AG04450 (cell line): ENCODE results near the gene FAT2. TPM values are rescaled to one million over a fixed set of nuclear protein-coding genes. Genes with fewer than 3 reads are reported as not detected.

Experiments used
- CTCF ChIA-PET: fragments of 300-600, 350-600 bp; formaldehyde crosslinking; extraction: SDS; loops from one replicate; lab custom pipeline; 2022; ENCODE audit warnings: antibody characterized with exemption, inconsistent platforms; lab: Charles Lee
- POLR2A ChIA-PET: fragments of 350-600 bp; formaldehyde crosslinking; extraction: SDS; loops from one replicate; lab custom pipeline; 2021; ENCODE audit warnings: antibody characterized with exemption, inconsistent platforms; lab: Yijun Ruan, JAX
- DNase-seq: peaks from one replicate; pipeline ENCODE4 v3.0.0-alpha.2; 2011; ENCODE audit warnings: low read depth, low spot score
- H3K27ac ChIP-seq: one replicate; pipeline ENCODE4 v1.5.1; 2012; ENCODE audit warnings: low read depth, low read length, control low read depth
- H3K27me3 ChIP-seq: one replicate; pipeline ENCODE4 v1.6.0; 2012; ENCODE audit warnings: low read length; ENCODE audit not compliant: control insufficient read depth, insufficient read depth
- H3K4me3 ChIP-seq: 2 replicates; pipeline ENCODE4 v1.5.1; 2011; ENCODE audit warnings: mild to moderate bottlenecking, low read depth, low read length, control low read depth
- H3K9me3 ChIP-seq: 2 replicates; pipeline ENCODE4 v1.5.1; 2012; ENCODE audit warnings: low read length; ENCODE audit not compliant: control insufficient read depth, insufficient read depth
- polyA plus RNA-seq: library from polyadenylated mRNA; depleted of rRNA; stranded (reverse); fragments of >200 nt; gene quantifications from 2 replicates; pipeline ENCODE4 v1.2.3, GENCODE V29; 2011
- TF ChIP-seq, protein P1 (sequence below): IDR thresholded peaks from 2 replicates; pipeline ENCODE4 v1.5.1; 2011; ENCODE audit warnings: low read depth, low read length, control low read depth, inconsistent platforms

The FAT2 gene
- polyA plus RNA-seq, 1 experiment = 0.01 TPM

DNA sequence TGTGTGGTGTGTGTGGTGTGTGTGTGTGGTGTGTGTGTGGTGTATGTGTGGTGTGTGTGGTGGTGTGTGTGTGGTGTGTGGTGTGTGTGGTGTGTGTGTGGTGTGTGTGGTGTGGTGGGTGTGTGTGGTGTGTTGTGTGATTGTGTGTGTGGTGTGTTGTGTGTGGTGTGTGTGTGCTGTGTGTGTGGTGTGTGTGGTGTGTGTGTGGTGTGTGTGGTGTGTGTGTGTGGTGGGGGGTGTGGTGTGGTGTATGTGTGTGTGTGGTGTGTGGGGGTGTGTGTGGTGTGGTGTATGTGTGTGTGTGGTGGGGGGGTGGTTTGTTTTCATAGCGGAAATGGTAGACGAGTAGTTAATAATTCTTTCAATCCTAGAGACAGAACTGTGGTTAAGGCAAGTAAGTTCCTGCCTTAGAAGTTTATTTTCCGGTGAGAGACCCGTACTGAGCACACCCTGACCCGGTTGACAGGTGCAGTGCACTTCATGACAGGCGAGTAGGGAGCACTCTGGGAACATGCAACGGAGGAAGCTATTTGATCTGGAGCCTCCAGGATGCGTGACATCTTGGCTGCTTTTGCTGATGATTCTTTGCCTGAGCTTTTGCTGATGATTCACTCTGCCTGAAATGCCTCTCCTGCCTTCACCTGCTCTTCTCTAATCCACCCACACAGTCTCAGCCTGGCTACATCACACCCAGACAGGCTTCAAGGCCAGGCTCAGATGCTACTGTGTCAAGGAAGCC is 21.7 kb upstream of the FAT2 start:
- no peak for DNase-seq
- H3K9me3 ChIP-seq = no peaks in the 10 kb centered on the region
- ChIA-PET CTCF (no interaction called here), POLR2A (no interaction called here)
- no peak overlapping the region for H3K27ac ChIP-seq
- TF ChIP-seq, protein P1, sequence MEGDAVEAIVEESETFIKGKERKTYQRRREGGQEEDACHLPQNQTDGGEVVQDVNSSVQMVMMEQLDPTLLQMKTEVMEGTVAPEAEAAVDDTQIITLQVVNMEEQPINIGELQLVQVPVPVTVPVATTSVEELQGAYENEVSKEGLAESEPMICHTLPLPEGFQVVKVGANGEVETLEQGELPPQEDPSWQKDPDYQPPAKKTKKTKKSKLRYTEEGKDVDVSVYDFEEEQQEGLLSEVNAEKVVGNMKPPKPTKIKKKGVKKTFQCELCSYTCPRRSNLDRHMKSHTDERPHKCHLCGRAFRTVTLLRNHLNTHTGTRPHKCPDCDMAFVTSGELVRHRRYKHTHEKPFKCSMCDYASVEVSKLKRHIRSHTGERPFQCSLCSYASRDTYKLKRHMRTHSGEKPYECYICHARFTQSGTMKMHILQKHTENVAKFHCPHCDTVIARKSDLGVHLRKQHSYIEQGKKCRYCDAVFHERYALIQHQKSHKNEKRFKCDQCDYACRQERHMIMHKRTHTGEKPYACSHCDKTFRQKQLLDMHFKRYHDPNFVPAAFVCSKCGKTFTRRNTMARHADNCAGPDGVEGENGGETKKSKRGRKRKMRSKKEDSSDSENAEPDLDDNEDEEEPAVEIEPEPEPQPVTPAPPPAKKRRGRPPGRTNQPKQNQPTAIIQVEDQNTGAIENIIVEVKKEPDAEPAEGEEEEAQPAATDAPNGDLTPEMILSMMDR = no peak
- peaks cover 6% of the 10 kb centered on the region for H3K27me3 ChIP-seq
- no peak overlapping the region for H3K4me3 ChIP-seq

DNA sequence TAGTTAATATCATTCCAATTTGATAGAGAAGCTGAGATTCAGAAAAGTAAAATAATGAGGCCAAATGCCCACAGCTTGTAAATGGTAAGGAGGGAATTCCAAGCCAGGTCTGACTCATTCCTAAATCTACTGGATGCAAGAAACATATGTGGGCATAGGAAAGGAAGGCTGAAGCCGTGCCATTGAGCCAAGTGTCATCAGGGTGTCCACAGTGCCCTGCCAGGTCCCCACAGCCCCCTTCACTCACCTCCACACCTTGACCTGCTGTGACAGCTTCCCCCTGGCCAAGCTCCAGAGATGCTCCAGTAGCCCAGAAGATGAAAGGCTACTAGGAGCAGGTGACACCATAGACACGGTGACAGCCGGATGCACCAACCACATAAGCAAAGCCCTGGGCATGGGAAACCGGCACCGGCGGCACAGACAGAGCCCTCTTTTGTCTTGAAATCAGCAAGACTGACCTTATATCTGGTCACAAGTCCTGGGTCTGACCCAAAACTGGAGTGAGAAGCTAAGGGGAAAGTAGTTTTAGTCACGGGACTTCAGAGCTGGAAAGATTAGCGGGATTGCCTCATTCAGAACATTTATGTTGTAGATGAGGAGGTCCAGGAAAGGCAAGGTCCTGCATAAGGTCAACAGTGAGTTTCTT is 20.1 kb upstream of the FAT2 start:
- Histone ChIP-seq H3K9me3 (no peaks in the 10 kb centered on the region), H3K4me3 (no peak overlapping the region), H3K27me3 (peaks cover 3% of the 10 kb centered on the region), H3K27ac (no peak overlapping the region)
- DNase-seq = no peak
- TF ChIP-seq, protein P1 = no peak
- ChIA-PET POLR2A (no interaction called here), CTCF (interaction anchor here (1.0 kb wide), 1 partner anchor 165 kb away, joined by 4 read pairs; no protein-coding TSS in a partner anchor)

DNA sequence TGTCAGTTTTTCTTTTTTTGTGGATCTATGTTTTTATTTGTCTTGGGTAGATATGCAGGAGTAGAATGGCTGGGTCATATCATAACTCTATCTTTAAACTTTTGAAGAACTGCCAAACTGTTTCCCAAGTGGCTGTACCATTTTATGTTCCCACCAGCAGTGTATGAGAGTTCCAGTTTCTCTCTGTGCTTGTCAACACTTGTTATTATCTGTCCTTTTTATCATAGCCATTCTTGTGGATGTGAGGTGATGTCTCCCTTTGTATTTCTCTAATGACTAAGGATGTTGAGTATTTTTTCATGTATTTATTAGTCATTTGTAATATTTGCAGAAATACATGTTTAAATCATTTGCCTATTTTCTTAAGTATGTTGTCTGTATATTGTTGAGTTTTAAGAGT is 17.4 kb upstream of the FAT2 start:
- DNase-seq = no peak
- ChIA-PET CTCF (no interaction called here), POLR2A (no interaction called here)
- TF ChIP-seq, protein P1 = no peak
- H3K4me3 ChIP-seq = no peak overlapping the region
- no peaks in the 10 kb centered on the region for H3K9me3 ChIP-seq
- H3K27ac ChIP-seq = no peak overlapping the region
- peaks cover 6% of the 10 kb centered on the region for H3K27me3 ChIP-seq

DNA sequence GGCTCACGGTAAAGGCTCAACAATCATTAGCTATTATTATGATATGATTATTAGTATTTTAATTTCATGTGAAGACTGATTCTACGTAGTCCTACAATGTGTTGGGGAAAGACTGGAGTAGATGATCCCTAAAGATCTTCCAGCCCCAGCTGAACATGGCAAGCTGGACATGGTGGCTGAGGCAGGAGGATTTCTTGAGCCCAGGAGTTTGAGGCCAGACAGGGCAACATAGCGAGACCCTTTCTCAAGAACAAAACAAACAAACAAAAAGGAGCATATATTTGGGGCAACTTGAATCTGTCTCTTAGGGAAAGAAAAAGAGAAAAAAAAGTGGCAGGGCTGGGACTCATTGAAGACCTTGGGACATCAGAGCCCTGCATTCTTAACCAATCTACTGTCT is 16.2 kb upstream of the FAT2 start:
- Histone ChIP-seq H3K27me3 (peaks cover 6% of the 10 kb centered on the region), H3K4me3 (no peak overlapping the region), H3K27ac (no peak overlapping the region), H3K9me3 (no peaks in the 10 kb centered on the region)
- CTCF ChIA-PET = interaction anchor here (1.0 kb wide), 2 partner anchors 112 to 133 kb away, joined by 3 read pairs; no protein-coding TSS in a partner anchor
- TF ChIP-seq, protein P1 = no peak
- DNase-seq = no peak
- POLR2A ChIA-PET = interaction anchor here (0.6 kb wide), 1 partner anchor 74 kb away, joined by 3 read pairs; no protein-coding TSS in a partner anchor

DNA sequence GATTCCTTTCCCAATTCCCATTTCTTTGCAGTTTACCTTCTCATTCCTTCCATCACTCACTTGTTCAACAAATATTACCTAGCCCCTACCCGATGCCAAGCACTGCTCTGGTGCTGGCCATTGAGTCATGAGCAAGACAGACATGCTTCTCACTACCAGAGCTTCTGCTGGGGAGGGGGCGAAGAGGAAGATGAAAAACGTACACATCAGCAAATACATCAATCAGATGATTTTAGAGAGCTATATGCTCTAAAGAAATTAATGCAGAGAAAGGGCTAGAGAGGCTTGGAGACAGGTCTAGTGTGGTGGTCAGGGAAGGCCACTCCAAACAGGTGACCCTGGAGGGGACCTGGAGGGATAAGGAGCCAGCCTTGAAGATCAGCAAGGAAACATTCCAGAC is 14.4 kb upstream of the FAT2 start:
- POLR2A ChIA-PET = no interaction called here

More for the DNA sequence above, 14.4 kb upstream of the FAT2 start:
- TF ChIP-seq, protein P1 = no peak
- peaks cover 6% of the 10 kb centered on the region for H3K27me3 ChIP-seq
- CTCF ChIA-PET = interaction anchor here (0.6 to 1.3 kb wide), 2 partner anchors 47 to 909 kb away, joined by 3 read pairs; no protein-coding TSS in a partner anchor
- H3K9me3 ChIP-seq = no peaks in the 10 kb centered on the region
- H3K27ac ChIP-seq = no peak overlapping the region
- no peak for DNase-seq
- H3K4me3 ChIP-seq = no peak overlapping the region
